Stimulated activated CD4-positive, alpha-beta T cell treated with anti-CD3 and anti-CD28 coated beads, TNF-alpha, amount 100 ng/mL, for 4 hours (primary cell): Measurements from ENCODE around the gene LPP.

Experiments used
- DNase-seq, 3 experiments: peaks; one replicate each; pipeline ENCODE4 v3.0.0-alpha.2; 2020; ENCODE audit warnings: low read depth in 3 of 3

LPP gene

GRCh38 chr3:188544012-188544411 is 390.1 kb downstream of the LPP start:
- no peak for DNase-seq

- no peak for DNase-seq
These were observed 393.1 kb downstream of the LPP start for GRCh38 chr3:188546835-188547670.

DNA sequence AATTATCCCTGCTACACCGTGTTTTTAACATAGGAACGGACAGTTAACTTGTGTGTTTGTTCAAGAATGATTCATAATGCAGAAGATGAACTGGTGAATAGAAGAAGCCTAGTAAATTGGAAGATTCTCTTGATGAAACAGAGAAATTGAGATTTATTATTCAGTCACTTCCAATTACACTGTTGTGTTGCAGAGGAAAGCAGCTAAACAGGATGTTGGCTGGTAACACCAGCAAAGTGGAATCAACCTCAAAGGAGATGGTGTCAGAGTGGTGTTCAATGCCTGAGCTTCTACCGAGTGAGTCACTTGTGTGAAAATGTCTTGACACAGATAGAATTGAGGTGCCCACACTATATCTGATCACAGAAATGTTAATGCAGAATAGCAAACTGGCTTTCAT is 399.6 kb downstream of the LPP start:
- DNase-seq: peak in 2 of 3 experiments; percentile 0 to 1

GRCh38 chr3:188554404-188554803 is 400.4 kb downstream of the LPP start:
- no peak for DNase-seq

DNA sequence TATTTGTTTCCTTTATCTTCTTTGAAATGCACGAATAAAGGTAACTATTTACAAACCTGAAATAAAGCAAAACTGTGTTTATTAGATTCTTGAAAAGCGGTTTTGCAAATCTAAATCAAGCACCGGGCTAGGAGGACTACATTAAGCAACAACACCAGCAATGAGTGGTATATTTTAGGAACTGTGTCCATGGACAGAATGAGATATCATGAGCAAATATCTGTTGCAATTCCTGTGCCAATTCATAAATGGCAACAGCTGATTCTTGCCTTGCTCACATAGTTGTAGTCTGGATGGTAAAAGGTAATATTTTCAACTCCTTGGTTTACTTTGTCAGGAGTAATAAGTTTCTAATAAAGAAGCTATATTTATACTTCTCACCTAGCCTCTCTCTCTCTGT is 403.3 kb downstream of the LPP start:
- no peak for DNase-seq

- DNase-seq: no peak
These were observed 404.6 kb downstream of the LPP start for GRCh38 chr3:188558343-188559071.

GRCh38 chr3:188559072-188559429 is 405.1 kb downstream of the LPP start:
- no peak for DNase-seq

- DNase-seq: no peak
These were observed 405.9 kb downstream of the LPP start for GRCh38 chr3:188559856-188560255.

DNA sequence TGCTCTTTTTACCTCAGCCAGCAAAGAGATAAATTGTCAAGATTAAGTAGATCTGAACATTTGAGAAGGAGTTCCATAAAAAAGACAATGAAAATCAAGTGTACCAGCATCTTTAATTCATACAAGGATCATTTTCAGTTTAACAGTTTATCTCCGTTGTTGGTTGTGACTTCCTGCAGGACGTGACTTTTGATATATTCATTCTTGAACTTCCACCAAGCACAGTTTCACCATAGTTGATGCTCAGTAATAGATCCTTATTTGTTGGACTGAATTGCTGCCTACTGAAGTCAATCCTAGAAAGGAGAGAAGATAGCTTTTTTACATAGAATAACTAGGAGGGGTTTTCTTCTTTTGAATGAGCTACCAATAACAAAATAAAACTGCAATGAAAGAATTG is 408.2 kb downstream of the LPP start:
- DNase-seq: no peak

GRCh38 chr3:188567478-188568195 is 413.7 kb downstream of the LPP start:
- no peak for DNase-seq

GRCh38 chr3:188568736-188569135 is 414.8 kb downstream of the LPP start:
- DNase-seq: no peak

GRCh38 chr3:188571531-188572095 is 417.7 kb downstream of the LPP start:
- DNase-seq: no peak

DNA sequence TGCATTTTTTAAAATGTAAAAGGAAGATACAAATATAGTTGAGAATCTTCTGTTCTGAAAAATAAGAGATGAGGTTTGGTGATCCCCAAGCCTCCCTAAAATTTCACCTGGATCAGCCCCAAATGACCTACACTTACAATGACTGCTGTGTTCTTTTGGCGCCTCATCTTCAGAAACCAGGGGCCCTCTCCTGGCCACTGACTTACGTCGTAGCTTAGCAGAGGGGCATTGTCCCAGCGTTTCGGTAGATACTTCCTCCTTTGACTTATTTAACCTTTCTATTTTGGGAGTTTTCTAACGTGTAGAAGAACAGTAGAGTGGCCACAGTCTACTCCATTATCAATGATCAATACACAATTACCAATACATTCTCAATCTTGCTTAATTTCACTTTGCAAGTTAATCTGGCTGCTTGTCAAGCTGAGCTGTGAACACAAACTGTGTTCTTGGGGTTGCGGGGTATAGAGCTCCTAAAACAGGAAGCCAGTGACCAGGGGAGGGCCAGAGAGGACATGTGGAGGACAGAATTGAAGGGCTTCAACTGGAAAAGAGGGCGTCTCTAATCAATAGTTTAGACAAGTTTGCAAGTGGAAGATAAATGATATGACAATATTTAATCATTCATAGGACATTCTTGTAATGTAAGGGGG is 419.5 kb downstream of the LPP start:
- no peak for DNase-seq

GRCh38 chr3:188573956-188574355 is 420.0 kb downstream of the LPP start:
- DNase-seq: no peak

- DNase-seq: no peak
These were observed 420.9 kb downstream of the LPP start for GRCh38 chr3:188574885-188575284.

- no peak for DNase-seq
These were observed 421.5 kb downstream of the LPP start for GRCh38 chr3:188575501-188575900.

DNA sequence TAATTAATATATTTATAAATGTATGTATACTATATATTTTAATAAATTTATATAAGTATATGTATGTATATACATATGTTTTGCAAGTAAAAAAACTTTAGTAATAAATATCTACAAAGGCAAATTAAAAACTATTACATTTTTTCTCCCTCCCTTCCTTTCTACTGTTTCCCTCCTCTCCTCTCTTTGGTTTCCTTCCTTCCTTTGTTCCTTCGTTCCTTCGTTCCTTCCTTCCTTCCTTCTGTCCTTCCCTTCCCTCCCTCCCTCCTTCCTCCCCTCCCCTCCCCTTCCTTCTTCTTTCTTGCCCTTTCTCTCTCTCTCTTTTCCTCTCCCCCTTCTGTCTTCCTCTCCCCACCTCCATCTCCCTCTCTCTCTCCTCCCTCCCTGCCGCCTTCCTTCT is 423.6 kb downstream of the LPP start:
- no peak for DNase-seq

DNA sequence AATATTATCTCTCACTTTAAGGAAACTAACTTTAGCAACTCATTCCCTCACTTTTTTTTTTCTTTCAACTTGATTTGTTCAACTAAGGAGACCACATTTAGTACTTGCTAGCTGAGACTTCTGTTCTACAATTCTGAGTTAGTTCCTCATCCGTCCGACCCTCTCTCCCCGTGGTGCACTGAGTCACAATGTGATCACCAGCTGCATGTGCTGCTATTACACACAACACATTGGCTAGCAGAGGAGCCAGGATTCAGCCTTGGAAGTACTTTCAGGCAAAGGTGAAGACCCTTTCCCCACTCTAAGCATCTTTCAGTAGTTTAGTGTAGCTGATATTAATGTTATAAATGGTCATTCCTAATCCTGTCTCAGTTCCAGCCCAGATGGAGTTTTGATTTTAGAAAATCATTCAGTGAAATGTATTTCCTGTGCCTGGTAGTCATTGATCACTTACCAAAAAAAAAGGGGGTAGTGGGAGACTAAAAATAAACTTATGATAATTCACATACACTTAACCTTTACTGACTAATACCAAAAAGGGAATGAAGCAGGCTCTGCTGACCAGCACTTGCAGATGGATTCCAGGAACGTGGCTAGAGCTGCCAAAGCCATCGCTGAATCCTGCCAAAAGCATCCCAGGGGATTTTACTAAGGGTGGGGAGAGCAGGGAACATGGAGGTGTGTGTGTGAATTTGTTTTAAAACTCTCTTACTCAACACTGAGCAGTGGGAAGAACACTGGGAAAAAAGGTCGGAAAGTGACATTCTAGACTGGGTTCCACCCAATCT is 424.8 kb downstream of the LPP start:
- no peak for DNase-seq

GRCh38 chr3:188580223-188580622 is 426.3 kb downstream of the LPP start:
- DNase-seq: no peak

DNA sequence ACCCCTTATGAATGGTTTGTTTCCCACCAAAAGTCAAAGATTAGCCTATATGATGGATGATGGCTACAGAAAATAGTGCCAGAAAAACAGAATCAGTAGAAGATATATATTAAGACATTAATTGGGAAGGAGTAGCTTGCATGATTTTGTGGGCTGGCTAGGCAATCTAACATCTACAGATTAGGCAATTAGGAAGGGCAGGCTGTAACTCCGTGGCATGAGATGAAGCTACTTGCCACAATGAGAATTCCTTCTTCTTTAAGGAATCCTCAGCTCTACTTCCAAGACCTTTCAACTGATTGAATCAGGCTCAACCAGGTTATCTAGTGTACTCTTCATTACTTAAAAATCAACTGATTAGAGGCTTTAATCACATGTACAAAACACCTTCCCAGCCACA is 426.7 kb downstream of the LPP start:
- no peak for DNase-seq

GRCh38 chr3:188581365-188581764 is 427.4 kb downstream of the LPP start:
- DNase-seq: no peak
